Stimulated activated CD4-positive, alpha-beta T cell treated with anti-CD3 and anti-CD28 coated beads, TNF-alpha, amount 100 ng/mL, for 4 hours (primary cell): ENCODE measurements around the gene FRS2.

Experiments used
- DNase-seq, 3 experiments: peaks; one replicate each; pipeline ENCODE4 v3.0.0-alpha.2; 2020; ENCODE audit warnings: low read depth in 3 of 3

Gene FRS2

GRCh38 chr12:69527506-69528272 lies 57.5 kb downstream of the FRS2 start:
- DNase-seq, result no peak

GRCh38 chr12:69529021-69529420 lies 58.8 kb downstream of the FRS2 start:
- DNase-seq, result no peak

- no peak for DNase-seq
Observed at GRCh38 chr12:69533844-69534243, 63.7 kb downstream of the FRS2 start.

- DNase-seq, result no peak
Observed at GRCh38 chr12:69534389-69534822, 64.2 kb downstream of the FRS2 start.

GRCh38 chr12:69540987-69541386 lies 70.8 kb downstream of the FRS2 start:
- no peak for DNase-seq

- no peak for DNase-seq
Observed at GRCh38 chr12:69544087-69544486, 73.9 kb downstream of the FRS2 start.

GRCh38 chr12:69545081-69545480 lies 74.9 kb downstream of the FRS2 start:
- no peak for DNase-seq

GRCh38 chr12:69546693-69547438 lies 76.7 kb downstream of the FRS2 start:
- no peak for DNase-seq

GRCh38 chr12:69548687-69549086 lies 78.5 kb downstream of the FRS2 start:
- no peak for DNase-seq

GRCh38 chr12:69550569-69551350 lies 80.6 kb downstream of the FRS2 start:
- DNase-seq, result no peak

GRCh38 chr12:69553628-69554248 lies 83.5 kb downstream of the FRS2 start:
- DNase-seq, result no peak

- no peak for DNase-seq
Observed at GRCh38 chr12:69555461-69555860, 85.3 kb downstream of the FRS2 start.

GRCh38 chr12:69556383-69556782 lies 86.2 kb downstream of the FRS2 start:
- no peak for DNase-seq

GRCh38 chr12:69563166-69563762 lies 93.1 kb downstream of the FRS2 start:
- DNase-seq, result no peak

- DNase-seq, result no peak
Observed at GRCh38 chr12:69566603-69567002, 96.4 kb downstream of the FRS2 start.

GRCh38 chr12:69569236-69569635 lies 99.0 kb downstream of the FRS2 start:
- DNase-seq, result no peak

- DNase-seq, result no peak
Observed at GRCh38 chr12:69570000-69570516, 99.9 kb downstream of the FRS2 start.

GRCh38 chr12:69570545-69571399 lies 100.6 kb downstream of the FRS2 start:
- DNase-seq, result peak in 2 of 3 experiments; percentile 24 to 33

GRCh38 chr12:69575346-69575745 lies 105.2 kb downstream of the FRS2 start:
- DNase-seq, result no peak

GRCh38 chr12:69578283-69578682 lies 108.1 kb downstream of the FRS2 start:
- DNase-seq, result no peak
